Measurements from ENCODE around the gene RPS6KA5.

RPS6KA5 gene

GRCh38 chr14:90808759-90809529, 251.5 kb downstream of the RPS6KA5 start:
- DNase-seq (ENCODE audit: low read depth in 2 of 2) = no peak

- no peak for DNase-seq (ENCODE audit: low read depth in 2 of 2)
Observed at GRCh38 chr14:90807060-90807459, 253.4 kb downstream of the RPS6KA5 start.

- no peak for DNase-seq (ENCODE audit: low read depth in 2 of 2)
Observed at GRCh38 chr14:90805662-90806540, 254.5 kb downstream of the RPS6KA5 start.

- DNase-seq (ENCODE audit: low read depth in 2 of 2) = no peak
Observed at GRCh38 chr14:90805084-90805391, 255.4 kb downstream of the RPS6KA5 start.

- DNase-seq (ENCODE audit: low read depth in 2 of 2) = no peak
Observed at GRCh38 chr14:90804292-90805083, 256.0 kb downstream of the RPS6KA5 start.

GRCh38 chr14:90803249-90803648, 257.2 kb downstream of the RPS6KA5 start:
- no peak for DNase-seq (ENCODE audit: low read depth in 2 of 2)

- no peak for DNase-seq (ENCODE audit: low read depth in 2 of 2)
Observed at GRCh38 chr14:90799420-90799819, 261.0 kb downstream of the RPS6KA5 start.

- no peak for DNase-seq (ENCODE audit: low read depth in 2 of 2)
Observed at GRCh38 chr14:90797919-90798318, 262.5 kb downstream of the RPS6KA5 start.

Measured in stimulated activated CD8-positive, alpha-beta memory T cell treated with anti-CD3 and anti-CD28 coated beads, Interleukin-15, amount 100 ng/mL, for 48 hours (primary cell).